GM10847 (cell line): ENCODE results near the gene RNU7-1.

Experiments
- POLR2A ChIP-seq: IDR thresholded peaks from 2 replicates; pipeline ENCODE4 v1.6.1; 2011; ENCODE audit not compliant: insufficient read length; ENCODE audit errors: extremely low read depth

The RNU7-1 gene

GRCh38 chr12:6943722-6944380 is at the start of gene RNU7-1, which contains the start of gene C12orf57:
TSS of gene RNU7-1 (plus strand) at chr12:6943816.
TSS of gene C12orf57 (plus strand) at chr12:6944022. CDS start at chr12:6944122, 100 bp downstream.
- TF ChIP-seq POLR2A = peak; percentile 99

DNA sequence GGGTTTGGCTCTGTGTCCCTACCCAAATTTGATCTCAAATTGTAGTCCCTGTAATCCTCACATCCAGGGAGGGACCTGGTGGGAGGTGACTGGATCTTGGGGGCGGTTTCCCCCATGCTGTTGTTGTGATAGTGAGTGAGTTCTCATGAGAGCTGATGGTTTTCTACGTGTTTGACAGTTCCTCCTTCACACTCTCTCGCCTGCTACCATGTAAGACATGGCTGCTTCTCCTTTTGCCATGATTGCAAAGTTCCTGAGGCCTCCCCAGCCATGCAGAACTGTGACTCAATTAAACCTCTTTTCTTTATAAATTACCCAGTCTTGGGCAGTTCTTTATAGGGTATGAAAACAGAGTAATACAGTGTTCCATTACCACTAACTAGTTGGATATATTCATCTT is 49.3 kb upstream of the RNU7-1 start:
- no peak for TF ChIP-seq POLR2A

DNA sequence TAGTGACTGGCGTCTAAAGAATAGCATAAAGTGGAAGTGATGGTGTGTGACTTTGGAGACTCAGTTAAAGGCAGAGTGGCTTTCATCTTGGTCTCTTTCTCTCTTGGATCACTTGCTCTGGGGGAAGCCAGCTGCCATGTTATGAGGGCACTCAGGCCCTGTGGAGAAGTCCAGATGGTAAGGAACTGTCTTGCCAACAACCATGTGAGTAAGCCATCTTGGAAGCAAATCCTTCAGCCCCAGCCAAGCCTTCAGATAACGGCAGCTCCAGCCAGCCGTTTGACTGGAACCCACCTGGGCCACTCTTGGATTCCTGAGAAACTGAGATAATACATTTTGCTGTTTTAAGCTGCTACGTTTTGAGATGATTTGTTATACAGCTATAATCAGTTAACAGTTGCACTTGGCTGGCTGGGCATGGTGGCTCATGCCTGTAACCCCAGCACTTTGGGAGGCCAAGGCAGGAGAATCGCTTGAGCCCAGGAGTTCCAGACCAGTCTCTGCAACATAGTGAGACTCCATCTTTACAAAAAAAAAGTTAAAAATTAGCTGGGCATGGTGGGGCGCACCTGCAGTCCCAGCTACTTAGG is 46.7 kb upstream of the RNU7-1 start:
- TF ChIP-seq POLR2A = no peak

GRCh38 chr12:6899427-6899826 is 44.2 kb upstream of the RNU7-1 start:
- no peak for TF ChIP-seq POLR2A

DNA sequence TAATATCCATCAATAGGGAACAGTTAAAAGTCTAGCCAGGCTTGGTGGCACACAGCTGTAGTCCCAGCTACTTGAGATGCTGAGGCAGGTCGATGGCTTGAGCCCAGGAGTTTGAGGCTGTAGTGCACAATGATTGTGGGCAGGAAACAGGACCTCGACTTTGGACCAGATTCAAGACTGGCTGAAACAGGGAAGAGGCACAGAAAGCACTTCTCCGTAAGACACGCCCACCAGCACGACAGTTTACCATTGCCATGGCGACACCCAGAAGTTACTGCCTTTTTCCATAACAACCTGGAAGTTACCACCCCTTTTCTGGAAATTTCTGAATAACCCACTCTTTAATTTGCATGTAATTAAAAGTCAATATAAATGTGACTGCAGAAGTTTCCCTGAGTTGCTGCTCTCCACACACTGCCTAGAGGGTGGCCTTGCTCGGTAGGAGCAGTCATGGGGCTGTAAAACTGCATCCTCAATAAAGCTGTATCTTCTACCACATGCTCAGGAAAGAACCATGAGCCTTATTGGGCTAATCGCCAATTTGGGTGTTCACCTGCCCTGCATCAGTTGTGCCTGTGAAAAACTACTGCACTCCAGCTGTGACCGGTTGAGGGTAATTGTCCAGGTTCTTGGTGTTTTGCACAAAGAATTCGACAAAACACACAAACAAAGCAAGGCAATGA is 43.6 kb upstream of the RNU7-1 start:
- no peak for TF ChIP-seq POLR2A

- no peak for TF ChIP-seq POLR2A
These were observed 41.2 kb upstream of the RNU7-1 start for GRCh38 chr12:6902448-6902847.

GRCh38 chr12:6903722-6904121 is 39.9 kb upstream of the RNU7-1 start:
- TF ChIP-seq POLR2A = no peak

DNA sequence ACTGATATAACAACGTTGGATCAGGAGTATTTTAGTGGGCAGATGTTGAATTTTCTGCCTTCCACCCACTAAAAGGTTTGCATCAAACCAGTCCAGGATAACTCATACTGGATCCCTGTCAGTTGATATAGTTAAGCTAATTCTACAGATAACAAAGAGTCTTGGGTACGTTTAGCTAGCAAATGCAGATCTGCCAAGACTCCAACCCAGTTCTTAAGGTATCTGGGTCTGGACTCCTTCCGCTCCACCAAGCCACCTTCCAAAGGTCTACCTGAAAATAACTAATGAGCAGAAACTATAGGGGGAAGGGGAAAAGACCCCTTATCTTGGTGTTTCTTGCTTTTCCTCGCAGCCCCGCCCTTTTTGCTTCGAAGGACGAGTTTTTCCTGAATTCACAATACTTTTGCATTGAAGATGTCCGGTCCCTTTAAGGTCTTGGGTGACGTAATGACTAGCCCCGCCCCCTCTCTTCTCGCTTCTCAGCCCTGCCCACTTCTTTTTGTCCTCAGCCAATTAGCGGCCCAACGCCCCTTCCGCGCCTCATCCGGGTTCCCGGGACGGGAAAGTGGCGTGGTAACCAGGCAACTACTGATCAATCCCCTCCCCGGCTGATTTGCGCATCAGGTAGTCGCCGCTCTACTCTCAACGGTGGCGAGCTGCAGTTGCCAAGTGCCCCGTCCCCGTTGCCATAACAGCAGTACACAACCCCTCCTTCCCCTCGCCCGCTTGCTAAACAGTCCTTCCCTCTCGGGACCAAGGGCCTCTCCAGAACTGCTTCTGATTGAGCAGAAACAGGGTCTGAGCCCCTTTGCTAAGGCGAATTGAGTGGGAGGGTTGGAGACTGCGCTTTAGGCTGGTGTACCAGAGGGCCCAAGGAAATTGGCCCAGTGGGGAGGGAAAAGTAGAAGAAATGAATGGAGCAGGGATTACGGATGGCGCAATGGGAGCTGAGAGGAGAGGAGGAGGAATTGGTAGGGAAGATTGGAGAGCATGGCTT is 39.0 kb upstream of the RNU7-1 start, which contains the start of gene LRRC23:
Gene LRRC23, plus strand, starts transcription at position 543 of the 997 bp plus-strand sequence. CDS start 812 bp downstream, outside the sequence.
- peak; percentile 30 for TF ChIP-seq POLR2A

- no peak for TF ChIP-seq POLR2A
These were observed 38.1 kb upstream of the RNU7-1 start for GRCh38 chr12:6905414-6906040.

GRCh38 chr12:6909421-6910145 is 34.0 kb upstream of the RNU7-1 start:
- TF ChIP-seq POLR2A = no peak

- no peak for TF ChIP-seq POLR2A
These were observed 31.3 kb upstream of the RNU7-1 start for GRCh38 chr12:6912164-6912935.

GRCh38 chr12:6914246-6914946 is 29.2 kb upstream of the RNU7-1 start, which contains the start of gene ENO2:
TSS of gene ENO2 (plus strand) at chr12:6914580. CDS start at chr12:6915833, 1,253 bp downstream.
- TF ChIP-seq POLR2A = no peak
